GM19468 (cell line): ENCODE results near the gene SEMA3C.

Experiments
- ATAC-seq: cut with Tn5 transposase; IDR thresholded peaks from one replicate; pipeline ENCODE4 v1.9.1; 2021; ENCODE audit warnings: mild to moderate bottlenecking, moderate library complexity, moderate number of reproducible peaks; ENCODE audit not compliant: unreplicated experiment; ENCODE audit errors: extremely low read depth

Gene SEMA3C

DNA sequence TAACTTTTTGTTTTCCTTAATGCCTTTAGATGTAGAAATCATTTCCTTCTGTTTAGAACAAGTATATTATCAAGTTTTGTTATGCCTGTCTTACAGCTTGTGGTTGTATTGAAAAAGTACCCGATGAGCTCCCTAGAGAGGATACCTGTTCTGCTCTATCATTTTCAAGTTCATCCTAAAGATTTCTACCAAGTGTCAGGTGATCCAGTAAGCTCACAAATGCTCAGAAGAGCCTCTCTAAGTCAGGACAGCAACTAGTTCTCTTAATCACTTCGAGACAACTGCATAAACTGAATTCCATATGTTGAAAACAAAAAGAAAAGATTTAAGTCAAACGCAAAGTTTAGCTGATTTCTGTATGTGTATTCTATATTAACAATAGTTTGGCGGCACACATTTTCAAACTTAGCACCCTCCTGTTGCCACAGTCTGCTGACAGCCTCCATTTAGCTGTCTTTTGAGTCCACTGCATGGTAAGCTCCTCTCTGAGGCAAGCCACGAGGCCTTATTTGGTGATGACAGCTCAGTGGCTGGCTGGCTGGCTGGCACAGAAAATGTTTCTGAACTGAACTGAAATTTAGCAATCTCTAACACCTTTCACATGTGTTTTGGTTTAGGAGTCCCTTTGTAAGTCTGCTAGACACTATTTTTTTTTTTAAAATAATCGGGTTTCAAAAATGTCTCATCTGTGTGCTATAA is 59.4 kb downstream of the SEMA3C start:
- no peak for ATAC-seq

- no peak for ATAC-seq
These were observed 60.5 kb downstream of the SEMA3C start for GRCh38 chr7:80858141-80858903.

DNA sequence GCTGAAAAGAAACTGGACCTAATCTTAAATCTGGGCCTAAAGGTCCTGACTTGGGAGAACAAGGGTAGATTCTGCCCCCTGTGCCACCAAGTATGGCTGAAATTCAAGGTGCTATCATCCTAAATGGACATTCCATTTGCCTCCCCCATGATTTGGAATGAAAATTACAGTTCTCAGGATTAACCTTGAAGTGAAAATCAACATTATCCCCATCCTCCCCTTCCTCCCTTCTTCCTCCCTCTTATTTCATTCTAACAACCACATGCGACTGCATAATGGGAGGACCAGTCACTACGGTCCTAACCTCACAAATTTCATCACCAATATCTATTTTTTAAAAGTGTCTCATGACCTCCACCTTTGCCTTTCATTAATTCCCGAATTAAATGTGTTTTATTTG is 62.1 kb downstream of the SEMA3C start:
- ATAC-seq, result no peak

GRCh38 chr7:80851896-80852476 is 66.9 kb downstream of the SEMA3C start:
- no peak for ATAC-seq

- ATAC-seq, result no peak
These were observed 70.0 kb downstream of the SEMA3C start for GRCh38 chr7:80848841-80849240.

- no peak for ATAC-seq
These were observed 71.0 kb downstream of the SEMA3C start for GRCh38 chr7:80847895-80848294.

DNA sequence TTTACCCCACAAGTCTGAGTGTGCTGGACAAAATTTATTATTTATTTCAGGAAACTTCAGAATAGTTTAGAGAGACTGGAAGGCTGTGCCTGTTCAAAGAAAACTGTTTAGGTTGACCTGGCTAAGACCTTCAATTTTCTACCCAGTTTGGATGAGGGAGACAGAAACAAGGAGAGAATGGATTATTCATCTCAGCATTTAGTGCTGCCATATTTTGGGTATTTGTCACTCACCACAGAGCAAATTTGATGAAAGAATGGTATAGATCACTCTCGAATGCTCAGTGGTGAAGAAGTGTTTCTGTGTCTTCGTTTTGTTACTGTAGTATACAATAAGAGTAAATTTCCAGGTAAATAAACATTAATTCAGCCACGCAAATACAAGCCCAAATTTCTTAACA is 71.8 kb downstream of the SEMA3C start:
- ATAC-seq, result no peak

DNA sequence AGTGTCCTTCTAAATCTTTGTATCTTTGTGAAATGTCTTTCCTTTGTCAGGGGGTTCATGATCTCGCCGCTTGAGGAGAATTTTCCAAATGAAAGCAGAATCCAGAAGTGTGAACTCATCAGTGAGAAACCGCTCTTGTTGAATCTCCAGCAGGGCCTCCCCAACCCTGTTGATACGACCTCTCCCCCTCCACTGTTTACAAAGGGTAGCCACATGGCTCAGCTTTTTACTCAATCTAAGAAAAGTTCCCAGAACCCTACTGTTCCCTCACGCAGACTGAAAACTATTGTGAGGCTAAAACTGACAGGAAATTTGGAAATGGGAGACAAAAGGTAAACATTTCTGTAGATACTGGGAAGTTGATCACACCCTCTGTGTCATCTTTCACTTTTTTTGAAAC is 73.9 kb downstream of the SEMA3C start:
- no peak for ATAC-seq

DNA sequence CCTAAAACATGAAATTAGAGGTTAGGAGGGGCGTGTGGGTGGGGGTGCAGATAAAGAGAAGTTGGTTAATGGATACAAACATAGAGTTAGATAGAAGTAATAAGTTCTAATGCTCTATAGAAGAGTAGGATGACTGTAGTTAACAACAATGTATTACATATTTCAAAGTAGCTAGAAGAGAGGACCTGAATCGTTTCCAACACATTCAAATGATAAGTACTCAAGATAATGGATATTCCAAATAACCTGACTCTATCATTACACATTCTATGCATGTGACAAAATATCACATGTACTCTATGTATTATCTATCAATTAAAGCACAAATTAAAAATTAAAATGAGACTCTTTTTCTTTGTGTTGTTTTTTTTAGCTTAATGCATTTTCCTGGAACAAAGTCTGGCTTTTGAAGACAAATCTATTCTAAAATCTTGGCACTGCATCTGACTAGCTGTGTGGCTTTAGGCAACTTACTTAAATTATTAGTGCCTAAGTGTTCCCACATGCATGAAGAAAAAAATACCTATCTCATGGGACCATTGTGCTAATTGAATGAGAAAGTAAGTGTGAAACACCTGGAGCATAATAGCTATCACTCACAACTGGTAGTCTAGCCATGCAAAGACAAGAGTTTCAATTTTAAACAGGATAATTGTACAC is 75.7 kb downstream of the SEMA3C start:
- no peak for ATAC-seq

DNA sequence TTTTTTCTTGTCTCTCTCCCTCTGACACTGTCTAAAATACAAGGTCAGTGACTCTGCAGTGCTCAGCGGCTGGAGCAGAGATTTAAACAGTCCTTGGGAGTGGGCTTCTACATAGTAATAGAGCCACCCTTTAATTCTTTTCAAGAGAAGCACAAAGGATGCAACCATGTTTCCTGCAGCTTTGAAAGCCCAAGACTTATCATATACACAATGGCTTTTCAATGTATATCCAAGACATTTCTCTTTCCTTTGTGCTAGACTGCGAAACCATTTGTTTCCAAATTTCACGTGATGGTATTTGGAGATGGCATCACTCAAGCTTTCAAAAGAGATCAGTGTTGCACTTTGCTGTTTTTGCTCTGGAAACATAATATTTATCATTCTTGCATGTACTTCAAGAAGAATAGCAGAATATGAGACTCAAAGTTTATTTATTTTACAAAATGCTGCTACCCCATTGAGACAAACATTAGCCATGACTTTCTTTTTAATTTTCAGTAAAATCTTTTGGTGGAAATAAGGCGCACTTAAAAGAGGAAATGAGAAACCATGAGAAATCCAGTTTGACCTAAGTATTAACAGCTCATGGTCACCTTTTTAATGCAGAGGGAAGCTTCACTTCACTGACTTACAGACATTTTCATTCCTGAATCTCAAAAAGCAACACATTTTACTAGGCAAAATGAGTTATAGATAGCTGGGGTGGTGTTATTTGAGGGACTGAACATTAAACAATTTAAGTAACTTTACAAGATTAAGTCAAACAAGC is 76.6 kb downstream of the SEMA3C start:
- ATAC-seq, result no peak

DNA sequence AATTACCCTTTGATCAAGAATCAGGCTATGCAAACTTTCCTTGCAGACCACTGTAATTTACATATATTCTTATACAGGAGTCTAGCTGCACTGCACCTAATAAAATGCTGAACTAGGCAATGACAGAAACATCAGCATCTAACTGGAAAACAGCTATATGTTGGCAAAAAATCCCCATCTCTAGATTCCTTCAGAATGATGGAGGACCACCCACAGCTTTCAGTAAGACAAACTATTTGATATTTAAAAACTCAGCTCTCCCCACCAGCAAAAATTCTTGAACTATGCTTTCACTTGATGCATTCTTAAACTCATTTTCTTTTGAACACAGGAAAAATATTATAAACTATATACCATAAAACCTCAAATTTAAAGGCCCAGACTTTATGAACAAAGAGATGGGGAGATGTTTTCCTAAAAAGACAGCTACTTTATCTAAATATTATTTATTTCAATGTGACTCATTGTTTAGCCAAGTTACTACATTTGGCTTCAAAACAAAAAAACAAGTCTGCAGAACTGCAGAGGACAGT is 77.4 kb downstream of the SEMA3C start:
- ATAC-seq, result no peak

DNA sequence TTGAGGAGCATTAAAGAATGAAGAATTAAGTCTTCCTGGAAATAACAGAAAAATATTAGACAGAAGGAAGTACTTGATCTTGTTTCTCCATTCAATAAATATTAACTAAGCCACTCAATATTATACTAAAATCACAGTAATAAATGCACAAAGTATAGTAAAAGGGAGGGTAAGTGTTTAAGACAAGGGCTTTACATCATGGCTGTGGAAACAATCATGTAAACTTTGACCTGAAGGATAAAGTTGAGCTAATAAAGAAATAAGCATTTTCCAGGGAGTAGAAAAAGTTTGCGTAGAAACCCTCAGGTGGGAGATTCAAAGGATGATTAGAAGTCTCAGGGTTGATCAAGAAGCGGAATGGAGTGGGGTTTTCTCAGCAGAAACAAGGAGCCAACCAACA is 78.2 kb downstream of the SEMA3C start:
- ATAC-seq, result no peak

DNA sequence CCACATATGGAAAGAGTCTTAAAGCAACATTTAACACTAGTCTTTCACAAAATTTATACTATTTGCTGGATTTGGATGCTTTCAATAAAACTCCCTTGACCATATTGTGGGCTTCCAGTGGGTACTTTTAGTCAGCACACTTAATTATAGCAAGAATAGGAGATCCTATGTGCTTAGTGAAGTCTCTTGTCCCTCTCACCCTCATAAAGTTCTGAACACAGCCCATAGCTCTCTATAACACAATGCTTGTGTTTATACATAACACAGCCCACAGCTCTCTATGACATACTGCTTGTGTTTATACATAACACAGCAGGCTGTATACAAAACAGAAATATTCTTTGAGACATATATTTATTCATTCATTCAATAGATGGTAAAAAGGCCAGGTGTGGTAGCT is 79.0 kb downstream of the SEMA3C start:
- no peak for ATAC-seq

DNA sequence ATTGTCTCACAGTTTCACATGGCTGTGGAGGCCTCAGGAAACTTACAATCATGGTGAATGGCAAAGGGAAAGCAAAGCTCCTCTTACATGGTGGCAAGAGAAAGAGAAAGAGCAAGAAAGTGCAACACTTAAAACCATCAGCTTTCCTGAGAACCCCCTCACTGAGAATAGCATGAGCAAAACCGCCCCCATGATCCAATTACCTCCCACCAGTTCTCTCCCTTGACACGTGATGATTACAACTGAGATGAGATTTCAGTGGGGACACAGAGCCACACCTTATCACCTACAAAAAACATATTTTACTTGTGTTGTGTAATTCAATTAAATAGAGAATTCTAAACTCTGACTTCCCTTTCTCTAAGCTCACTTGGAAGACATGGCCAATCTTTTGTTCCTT is 80.2 kb downstream of the SEMA3C start:
- no peak for ATAC-seq

DNA sequence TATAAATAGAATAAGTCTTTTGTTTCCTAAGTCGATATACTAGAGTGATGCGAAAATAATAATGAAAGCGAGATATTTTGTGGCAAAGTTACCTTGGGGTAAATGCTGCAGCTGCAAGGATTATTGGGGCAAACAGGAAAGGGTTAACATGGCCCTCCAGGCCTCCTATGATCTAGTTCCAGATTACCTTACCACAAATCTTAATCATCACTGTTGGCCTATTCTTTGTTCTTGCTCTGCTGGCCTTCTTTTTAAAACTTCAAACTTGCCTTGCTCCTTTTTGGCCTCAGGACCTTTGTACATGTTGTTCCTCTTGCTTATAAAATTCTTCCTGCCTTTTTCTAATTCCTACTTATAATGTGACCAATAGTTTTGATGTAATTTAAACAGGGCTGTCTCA is 81.5 kb downstream of the SEMA3C start:
- no peak for ATAC-seq

GRCh38 chr7:80835251-80835650 is 83.6 kb downstream of the SEMA3C start:
- ATAC-seq, result no peak

GRCh38 chr7:80833289-80834268 is 85.3 kb downstream of the SEMA3C start:
- ATAC-seq, result no peak

GRCh38 chr7:80832006-80832405 is 86.8 kb downstream of the SEMA3C start:
- no peak for ATAC-seq
